ENCODE measurements around the gene GTSE1. TPM values are rescaled to one million over a fixed set of nuclear protein-coding genes. Genes with fewer than 3 reads are reported as not detected.

GTSE1 gene
- polyA plus RNA-seq, 1 donor (not counting 4 experiments of a cell fraction or from before 2014, with no cell fraction given): 4.7 TPM

GRCh38 chr22:46278656-46279645 lies 17.7 kb upstream of the GTSE1 start:
- FAIRE-seq: no peak
- no peak overlapping the region for H3K4me3 ChIP-seq (ENCODE audit: control insufficient read depth in 2 of 3, extremely low read depth in 1 of 3, insufficient read depth in 2 of 3, low read depth in 1 of 3, low read length in 3 of 3)
- H3K9ac ChIP-seq (ENCODE audit: control insufficient read depth, extremely low read depth, insufficient read depth, low read length): no peak overlapping the region
- no peaks in the 10 kb centered on the region for H3K9me3 ChIP-seq (ENCODE audit: control insufficient read depth, low read depth, low read length)
- H3K9me1 ChIP-seq (ENCODE audit: control insufficient read depth, extremely low read depth, insufficient read depth, low read length): no peaks in the 10 kb centered on the region
- TF ChIP-seq EZH2 (IDR thresholded peaks at IDR 0.05; ENCODE audit: low read length) (no peak), CTCF (optimal IDR thresholded peaks at IDR 0.05 in 1 of 3, IDR thresholded peaks at IDR 0.05 in 1 of 3, conservative IDR thresholded peaks at IDR 0.05 in 1 of 3; ENCODE audit: extremely low read depth in 1 of 3, insufficient read depth in 2 of 3, low read length in 3 of 3) (no peak)
- no peak overlapping the region for H2AFZ ChIP-seq (ENCODE audit: control insufficient read depth, low read length)
- H3K27ac ChIP-seq (ENCODE audit: control insufficient read depth, insufficient read depth, low read length): no peak overlapping the region
- H4K20me1 ChIP-seq (ENCODE audit: control insufficient read depth, extremely low read depth, insufficient read depth, low read length): no peaks in the 10 kb centered on the region
- H3K36me3 ChIP-seq (ENCODE audit: control insufficient read depth in 2 of 2, extremely low read depth in 1 of 2, insufficient read depth in 2 of 2, low read length in 2 of 2): peaks cover 17 to 23% of the 10 kb centered on the region in 2 experiments
- dilution Hi-C loops (cut with MboI; ENCODE audit: extremely low pct_ligation_motif_present, low sequenced_read_pairs): no loop called here
- H3K27me3 ChIP-seq (ENCODE audit: control insufficient read depth, extremely low read depth, insufficient read depth, low read length): no peaks in the 10 kb centered on the region
- no peak for DNase-seq (ENCODE audit: low read depth, low spot score)
- no peak overlapping the region for H3K4me2 ChIP-seq (ENCODE audit: control insufficient read depth, extremely low read depth, insufficient read depth, low read depth, low read length)
- no peaks in the 10 kb centered on the region for H3K79me2 ChIP-seq (ENCODE audit: control insufficient read depth, insufficient read depth, low read length)
- no peaks in the 10 kb centered on the region for H3K4me1 ChIP-seq (ENCODE audit: control insufficient read depth, extremely low read depth, insufficient read depth, low read length)

- no peak for DNase-seq (ENCODE audit: low read depth, low spot score)
- no peaks in the 10 kb centered on the region for H4K20me1 ChIP-seq (ENCODE audit: control insufficient read depth, extremely low read depth, insufficient read depth, low read length)
- H3K27ac ChIP-seq (ENCODE audit: control insufficient read depth, insufficient read depth, low read length): no peak overlapping the region
- H3K4me2 ChIP-seq (ENCODE audit: control insufficient read depth, extremely low read depth, insufficient read depth, low read depth, low read length): no peak overlapping the region
- H3K4me3 ChIP-seq (ENCODE audit: control insufficient read depth in 2 of 3, extremely low read depth in 1 of 3, insufficient read depth in 2 of 3, low read depth in 1 of 3, low read length in 3 of 3): no peak overlapping the region
- H2AFZ ChIP-seq (ENCODE audit: control insufficient read depth, low read length): no peak overlapping the region
- dilution Hi-C loops (cut with MboI; ENCODE audit: extremely low pct_ligation_motif_present, low sequenced_read_pairs): no loop called here
- TF ChIP-seq CTCF (optimal IDR thresholded peaks at IDR 0.05 in 1 of 3, IDR thresholded peaks at IDR 0.05 in 1 of 3, conservative IDR thresholded peaks at IDR 0.05 in 1 of 3; ENCODE audit: extremely low read depth in 1 of 3, insufficient read depth in 2 of 3, low read length in 3 of 3): no peak
- no peak for TF ChIP-seq EZH2 (IDR thresholded peaks at IDR 0.05; ENCODE audit: low read length)
- H3K79me2 ChIP-seq (ENCODE audit: control insufficient read depth, insufficient read depth, low read length): no peaks in the 10 kb centered on the region
- no peaks in the 10 kb centered on the region for H3K9me3 ChIP-seq (ENCODE audit: control insufficient read depth, low read depth, low read length)
- peaks cover 14 to 24% of the 10 kb centered on the region in 2 experiments for H3K36me3 ChIP-seq (ENCODE audit: control insufficient read depth in 2 of 2, extremely low read depth in 1 of 2, insufficient read depth in 2 of 2, low read length in 2 of 2)
- no peak for FAIRE-seq
- H3K27me3 ChIP-seq (ENCODE audit: control insufficient read depth, extremely low read depth, insufficient read depth, low read length): no peaks in the 10 kb centered on the region
- no peak overlapping the region for H3K9ac ChIP-seq (ENCODE audit: control insufficient read depth, extremely low read depth, insufficient read depth, low read length)
- no peaks in the 10 kb centered on the region for H3K4me1 ChIP-seq (ENCODE audit: control insufficient read depth, extremely low read depth, insufficient read depth, low read length)
- no peaks in the 10 kb centered on the region for H3K9me1 ChIP-seq (ENCODE audit: control insufficient read depth, extremely low read depth, insufficient read depth, low read length)
Measured at GRCh38 chr22:46280063-46280817, 16.4 kb upstream of the GTSE1 start.
